HuH-7 (cell line): ENCODE measurements around the gene MSANTD2.
"Not testable (repeated sequence)": the region's sequence is repeated elsewhere in the genome, so short reads cannot be mapped to it uniquely, and the experiment has no call there.

Experiments
- DNase-seq: peaks from one replicate; pipeline ENCODE4 v3.0.0; 2011; ENCODE audit warnings: low spot score

MSANTD2 gene

DNA sequence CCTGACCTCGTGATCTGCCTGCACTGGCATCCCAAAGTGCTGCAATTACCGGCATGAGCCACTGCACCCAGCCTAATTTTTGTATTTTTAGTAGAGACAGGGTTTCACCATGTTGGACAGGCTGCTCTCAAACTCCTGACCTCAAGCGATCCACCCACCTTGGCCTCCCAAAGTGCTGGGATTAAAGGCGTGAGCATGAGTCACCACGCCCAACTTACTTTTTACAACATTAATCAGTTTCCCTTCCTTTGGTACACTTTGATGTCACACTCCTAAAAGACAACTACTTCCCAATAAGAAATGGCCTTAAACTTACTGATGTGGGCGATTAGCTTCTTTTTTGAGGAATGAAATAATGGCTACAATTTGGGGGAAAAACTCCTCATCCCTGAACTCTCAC is 29.2 kb downstream of the MSANTD2 start:
- not testable (repeated sequence) for DNase-seq

DNA sequence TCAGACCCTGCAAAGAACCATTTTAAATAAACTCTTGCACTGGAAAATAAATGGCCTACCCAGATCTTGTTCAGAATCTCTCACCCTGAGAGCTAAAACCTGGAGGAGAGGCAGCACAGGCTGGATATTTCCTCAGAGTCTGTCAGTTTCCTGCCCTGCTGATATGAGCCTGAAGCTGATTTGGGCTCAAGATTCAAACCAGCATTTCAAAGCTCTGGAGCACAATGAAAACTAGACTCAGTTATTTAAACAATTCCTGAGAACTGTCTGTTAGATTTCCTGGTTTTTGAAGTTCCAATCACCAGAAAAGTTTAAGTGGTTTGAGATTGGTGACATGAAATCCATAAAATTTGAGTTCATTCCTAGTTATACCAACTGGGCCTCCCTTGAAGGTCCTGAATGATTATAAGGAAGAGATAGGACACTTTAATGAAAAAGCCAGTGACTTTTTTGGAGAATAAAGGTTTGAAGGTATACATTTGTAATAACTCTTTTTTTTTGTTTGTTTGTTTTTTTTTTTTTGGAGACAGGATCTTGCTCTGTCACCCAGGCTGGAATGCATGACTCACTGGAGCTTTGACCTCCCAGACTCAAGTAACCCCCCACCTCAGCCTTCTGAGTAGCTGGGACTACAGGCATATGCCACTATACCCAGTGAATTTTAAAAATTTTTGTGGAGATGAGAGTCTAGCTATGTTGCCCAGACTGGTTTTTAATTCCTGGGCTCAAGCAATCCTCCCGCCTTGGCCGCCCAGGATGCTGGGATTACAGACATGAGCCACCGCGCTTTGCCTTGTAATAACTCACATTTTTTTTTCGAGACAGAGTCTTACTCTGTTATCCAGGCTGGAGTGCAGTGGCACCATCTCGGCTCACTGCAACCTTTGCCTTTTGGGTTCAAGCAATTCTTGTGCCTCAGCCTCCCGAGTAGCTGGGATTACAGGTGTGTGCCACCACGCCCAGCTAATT is 30.1 kb downstream of the MSANTD2 start:
- DNase-seq, result no peak

DNA sequence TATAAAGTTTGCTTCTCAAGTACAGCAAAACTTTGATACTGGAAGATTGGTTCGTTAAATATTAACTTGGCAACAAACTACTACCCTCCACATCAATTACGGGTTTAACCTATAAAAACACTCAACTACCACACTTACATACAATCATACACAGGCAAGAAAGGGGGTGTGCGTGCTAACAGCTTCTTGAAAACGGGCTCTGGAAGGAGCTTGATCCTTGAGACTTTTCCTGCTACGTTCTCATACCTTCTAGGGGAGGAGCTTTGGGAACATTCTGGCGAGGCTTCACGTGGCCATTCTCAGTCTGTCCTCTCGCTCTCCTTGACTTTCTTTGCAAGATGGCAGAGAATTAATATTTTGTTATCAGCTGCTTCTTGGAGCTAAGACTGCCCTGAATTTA is 31.3 kb downstream of the MSANTD2 start:
- DNase-seq, result no peak

DNA sequence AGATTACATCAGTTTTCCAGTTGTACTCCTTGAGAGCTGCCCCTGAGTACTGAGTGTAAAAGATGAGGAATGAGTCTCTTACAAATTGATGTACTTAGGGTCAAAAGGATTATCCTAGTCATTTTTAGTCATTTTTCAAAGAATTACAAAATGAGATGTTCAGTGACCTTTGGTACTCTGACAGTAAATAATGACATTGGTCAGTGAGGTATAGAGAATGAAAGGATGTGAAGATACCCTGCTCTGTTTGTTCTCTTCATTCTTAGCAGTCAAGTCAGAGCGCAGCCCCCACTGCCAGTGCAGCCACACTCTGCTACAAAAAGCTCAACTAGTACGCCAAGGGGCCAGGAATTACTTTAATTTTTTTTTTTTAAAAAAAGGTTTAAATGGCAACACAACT is 34.0 kb downstream of the MSANTD2 start:
- DNase-seq, result no peak

DNA sequence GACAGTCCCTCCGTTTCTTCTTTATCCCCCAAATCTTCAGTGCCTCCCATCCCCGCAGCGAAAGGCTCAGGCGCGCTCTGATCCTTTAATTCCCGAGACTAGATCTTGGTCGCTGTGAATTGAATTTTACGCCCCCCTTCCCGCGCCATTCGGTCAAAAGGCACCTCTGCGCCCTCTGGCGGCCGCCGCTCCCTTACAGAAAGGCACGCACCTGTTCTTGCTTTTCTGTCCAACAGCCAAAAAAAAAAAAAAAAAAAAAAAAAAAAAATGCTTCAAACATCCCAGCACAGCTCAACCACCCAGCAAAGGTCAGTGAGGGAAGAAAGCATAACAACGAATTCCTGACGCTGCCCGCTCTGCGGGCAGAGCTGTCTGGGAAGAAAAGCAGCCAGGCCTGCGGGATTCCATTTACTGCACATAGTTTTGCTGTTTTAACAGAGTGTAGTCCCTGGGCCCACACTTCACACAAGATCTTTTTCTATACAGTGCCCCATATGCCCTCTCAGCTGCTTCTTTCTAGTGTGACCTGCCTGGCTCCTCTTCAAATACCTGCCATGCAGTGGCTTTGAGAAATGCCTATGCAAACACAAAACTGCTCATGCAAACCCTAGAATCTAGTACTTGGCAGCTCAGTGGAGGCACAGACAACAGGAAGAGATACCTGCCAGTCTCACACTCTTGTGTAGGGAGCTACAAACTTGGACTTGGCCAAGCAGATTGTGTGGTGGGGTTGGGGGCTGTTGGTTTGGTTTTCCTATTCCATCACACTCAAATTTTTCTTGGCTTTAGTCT is 36.9 kb downstream of the MSANTD2 start:
- DNase-seq, result peak; percentile 64

DNA sequence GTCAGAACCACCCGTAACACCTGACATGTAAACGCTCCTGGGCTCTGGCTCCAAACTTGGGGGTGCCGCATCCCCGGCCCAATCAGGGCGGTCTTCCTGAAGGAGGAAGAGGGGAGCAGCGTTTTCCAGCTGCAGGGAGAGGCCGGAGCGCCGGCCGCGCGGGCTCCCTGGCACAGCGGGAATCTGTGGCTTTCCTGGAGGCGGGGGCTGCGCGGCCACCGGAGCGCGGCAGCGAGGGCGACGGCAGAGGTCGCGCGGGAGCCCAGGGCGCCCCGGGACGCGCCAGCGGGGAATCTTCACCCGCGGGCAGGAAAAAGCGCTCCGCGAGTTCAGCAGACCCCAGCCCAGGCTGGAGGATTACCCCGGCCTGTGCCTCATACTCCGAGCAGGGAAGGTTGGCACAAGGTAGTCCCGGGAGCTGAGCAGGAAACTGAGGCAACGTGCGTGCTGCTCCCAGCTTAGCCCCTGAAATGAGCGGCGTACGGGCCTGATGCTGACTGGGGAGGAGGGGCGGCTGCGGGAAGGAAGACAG is 37.5 kb downstream of the MSANTD2 start:
- DNase-seq, result no peak

DNA sequence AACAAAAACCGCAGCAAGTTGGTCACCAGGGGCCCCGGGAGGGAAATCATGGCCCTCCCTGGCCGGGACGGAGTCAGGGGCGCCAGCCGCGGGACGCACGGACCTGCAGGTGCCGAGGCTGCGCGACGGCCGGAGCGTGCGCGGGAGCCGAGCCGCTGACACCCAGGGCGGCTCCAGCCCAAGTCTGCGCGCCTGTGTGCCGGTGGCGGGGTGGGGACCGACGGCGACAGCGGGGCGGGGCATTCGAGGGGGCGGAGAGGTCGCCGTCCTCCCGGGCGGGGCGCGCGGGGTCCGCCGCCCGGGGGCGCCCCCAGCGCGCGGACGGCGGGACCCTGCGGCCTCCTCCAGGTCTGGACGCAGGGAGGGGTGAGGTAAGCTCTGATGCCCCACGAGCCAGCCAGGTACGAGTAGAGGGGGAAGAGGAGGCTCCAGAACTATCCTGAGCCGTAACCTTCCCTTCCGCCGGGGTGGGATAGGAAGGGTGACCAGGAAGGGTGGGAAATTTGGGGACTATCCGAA is 38.0 kb downstream of the MSANTD2 start, which contains the start of gene ESAM:
Gene ESAM (minus strand): TSS at position 186 of the 519 bp plus-strand sequence. CDS start 136 bp downstream, at position 50.
- DNase-seq, result peak; percentile 79

DNA sequence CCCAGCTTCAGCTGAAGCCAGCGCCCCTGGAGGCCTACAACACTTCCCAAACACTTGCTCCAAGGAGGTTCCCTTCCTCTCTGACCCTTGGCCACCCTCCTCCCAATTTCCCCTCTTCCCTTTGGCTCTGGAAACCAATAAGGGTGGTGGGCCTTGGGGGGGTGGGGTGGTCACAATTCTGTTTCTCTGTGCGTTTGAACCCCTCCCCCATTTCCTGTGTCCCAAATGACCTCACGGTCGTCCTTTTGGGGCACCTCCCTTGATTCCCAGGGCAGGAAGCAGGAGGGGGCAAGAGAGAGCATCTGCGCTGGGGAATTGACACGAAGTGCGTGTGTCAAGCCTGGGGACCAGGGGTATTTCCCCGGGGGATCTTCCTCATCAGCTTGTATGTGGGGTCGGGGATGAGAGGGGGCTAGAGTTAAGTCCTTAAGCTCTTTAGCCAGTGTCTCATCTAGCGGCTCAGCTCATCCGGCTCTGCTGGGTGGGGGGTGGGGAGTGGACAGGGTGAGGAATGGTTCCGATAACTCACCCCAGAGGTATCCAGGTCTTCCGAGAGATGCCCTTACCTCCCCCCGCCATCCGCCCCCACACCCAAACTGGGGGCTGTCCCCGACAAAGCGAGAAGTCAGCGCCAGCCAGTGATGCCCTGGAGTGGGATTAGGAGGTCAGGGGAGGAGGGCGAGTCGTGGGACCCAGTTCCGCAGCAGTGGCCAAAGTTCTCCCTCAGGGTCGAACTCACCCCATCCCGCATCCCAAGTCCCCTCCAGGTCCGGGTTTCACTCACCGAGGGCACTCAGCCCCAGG is 38.7 kb downstream of the MSANTD2 start:
- DNase-seq, result no peak

DNA sequence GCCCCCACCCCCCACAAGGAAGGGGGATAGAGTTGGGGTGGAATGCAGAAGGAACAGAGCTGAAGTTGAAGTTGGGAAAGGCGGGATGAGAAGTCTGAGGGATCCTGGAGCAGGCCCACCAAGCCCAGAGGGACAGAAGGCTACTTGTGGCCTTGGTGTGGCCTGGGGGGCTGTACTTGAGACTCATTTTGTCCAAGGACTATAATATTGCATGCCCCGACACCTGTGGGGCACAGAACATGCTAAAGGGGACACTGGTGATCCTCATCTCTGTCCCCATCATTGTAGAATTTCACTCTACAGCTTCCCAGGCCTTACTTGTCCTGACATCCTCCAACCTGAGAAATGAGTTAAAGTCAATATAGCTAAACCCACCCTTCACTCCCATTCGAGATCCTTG is 39.4 kb downstream of the MSANTD2 start:
- no peak for DNase-seq

DNA sequence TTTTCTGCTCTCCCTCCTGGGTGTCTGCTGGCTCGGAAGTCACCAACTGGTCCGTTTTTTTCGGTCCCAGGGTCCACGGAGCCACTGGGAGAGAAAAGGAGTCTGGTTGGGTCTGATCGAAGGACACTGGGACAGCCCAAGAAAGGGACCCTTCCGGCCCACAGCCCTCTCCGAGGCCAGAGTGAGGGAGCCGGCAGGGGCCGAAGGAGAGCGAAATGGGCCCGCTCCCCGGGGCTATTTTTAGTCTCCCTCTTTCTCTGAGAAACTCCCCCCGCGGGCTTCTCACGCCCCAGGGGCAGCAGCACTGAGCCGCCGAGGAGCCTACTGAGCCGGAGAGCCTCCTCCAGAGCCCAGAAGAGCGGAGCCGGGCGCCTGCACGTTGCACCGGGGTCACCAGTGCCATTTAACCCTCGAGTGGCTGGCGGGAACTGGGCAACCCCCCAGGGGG is 40.0 kb downstream of the MSANTD2 start:
- no peak for DNase-seq

DNA sequence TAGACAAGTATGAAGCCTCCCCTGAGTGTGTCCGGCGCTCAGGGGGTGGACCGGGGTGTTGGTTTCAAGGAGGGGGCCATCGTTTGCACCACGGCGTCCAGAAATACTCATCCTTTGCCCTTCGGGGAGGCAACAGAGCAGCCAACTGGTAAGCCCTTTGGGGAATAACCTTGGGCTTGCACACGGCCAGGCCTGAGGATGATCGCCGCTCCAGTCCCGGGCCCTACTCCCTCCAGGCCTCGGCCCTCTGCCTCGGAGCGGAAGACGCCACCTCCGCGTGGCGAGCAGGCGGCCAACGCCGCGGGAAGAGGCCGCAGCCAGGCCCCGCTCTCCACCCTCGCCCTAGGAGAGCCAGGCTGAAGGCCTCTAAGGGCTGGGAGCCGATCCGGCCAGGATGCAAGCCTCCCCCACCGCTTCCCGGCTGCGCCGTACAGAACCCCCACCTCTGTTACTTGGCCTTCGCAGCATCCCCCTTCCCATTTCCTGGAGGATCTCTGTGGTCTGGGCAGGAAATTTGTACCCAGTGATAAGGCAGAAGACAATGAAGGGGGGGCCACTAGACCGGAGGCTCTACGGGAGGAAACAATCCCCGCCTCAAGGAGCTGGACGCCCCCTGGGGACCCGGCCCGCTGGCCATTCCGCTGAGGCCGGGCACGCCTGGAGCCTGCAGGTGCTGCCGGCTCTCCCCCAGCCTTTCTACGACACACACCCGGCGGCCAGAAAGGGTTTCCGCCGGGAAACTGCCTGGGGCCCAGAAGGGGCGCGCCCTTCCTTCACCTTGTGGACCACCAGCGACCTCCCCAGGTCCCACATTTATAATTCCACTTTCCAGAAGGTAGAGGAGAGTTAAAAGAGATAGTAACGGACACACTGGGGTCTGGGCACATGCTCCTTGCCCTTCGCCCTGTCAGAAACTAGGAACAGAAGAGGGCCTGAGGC is 40.7 kb downstream of the MSANTD2 start:
- no peak for DNase-seq

DNA sequence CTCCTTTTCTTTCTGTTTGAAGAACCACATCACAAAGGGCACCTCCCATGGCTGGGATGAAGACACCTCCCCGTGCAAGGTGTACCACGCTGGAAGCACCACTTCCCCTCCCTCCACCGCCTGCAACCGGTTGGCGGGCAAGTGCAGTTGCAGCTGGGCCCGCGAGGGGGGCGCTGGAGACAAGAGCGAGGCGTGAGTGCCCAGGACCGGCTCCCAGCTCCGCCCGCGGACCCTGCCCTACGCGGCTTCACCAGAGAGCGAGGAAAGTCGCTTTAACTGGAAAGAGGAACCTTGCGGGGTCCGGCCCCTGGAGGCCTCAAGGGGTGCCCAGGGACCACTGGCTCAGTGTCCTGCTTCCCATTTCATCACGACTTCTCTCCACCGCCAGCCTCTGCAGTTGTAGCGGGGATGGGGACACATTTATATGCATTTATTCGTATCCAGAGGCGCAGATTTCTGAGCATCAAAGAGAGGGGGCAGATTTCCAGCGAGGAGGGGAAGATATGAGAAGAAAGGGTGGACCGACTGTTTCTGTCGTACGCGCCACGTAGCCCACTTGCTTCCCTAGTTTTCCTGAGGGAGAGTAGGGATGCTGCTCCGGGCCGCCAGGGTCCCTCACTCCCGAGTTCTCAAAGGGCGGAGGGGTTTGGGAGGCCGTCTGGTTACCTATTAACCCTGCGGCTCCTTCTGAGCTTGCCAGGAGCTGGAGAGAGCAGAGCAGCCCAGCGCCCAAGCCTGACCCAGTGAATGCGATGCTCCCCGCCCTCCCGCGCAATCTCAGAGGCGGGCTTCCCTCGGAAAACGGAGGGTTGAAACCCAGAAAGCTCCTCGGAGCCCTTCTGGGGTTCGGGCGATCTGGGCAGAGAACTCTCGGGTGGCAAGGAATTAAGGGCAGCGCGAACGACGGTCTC is 41.6 kb downstream of the MSANTD2 start:
- peak; percentile 92 for DNase-seq

DNA sequence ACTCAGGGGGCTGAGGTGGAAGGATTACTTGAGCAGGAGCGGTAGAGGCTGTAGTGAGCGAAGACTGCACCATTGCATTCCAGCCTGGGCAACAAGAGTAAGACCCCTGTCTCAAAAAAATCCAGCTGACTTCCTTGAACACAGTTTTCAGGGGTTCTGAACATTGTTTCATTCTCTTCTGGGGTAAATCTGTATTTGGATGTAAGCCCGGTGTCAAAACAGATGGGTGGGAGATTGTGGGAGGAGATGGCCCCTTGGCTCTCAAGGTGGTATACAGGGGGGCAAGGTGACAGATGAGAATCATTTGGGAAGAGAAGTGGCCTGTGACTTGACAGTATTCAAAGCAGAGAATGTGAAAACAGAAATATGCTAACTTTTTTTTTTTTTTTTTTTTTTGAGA is 42.9 kb downstream of the MSANTD2 start:
- DNase-seq, result no peak

DNA sequence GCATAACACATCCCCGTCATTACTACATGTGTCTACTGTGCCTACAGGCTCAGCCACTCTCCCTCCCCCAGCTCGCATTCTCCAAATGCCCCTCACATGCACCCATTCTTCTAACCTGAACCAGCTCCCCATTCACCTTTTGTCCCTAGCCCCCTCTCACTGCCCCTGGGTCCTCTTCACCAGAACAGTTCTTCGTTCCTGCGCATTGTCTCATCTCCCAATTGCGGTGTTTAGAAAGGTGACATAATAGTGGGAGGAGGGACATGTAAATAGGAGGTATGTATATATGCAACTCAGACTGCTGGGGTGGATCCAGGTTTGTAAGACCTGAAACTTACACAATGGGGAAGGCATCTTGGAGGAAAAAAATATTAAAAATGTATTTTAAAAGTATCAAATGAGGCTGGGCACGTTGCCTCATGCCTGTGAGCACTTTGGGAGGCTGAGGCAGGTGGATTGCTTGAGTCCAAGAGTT is 43.4 kb downstream of the MSANTD2 start:
- DNase-seq, result no peak

DNA sequence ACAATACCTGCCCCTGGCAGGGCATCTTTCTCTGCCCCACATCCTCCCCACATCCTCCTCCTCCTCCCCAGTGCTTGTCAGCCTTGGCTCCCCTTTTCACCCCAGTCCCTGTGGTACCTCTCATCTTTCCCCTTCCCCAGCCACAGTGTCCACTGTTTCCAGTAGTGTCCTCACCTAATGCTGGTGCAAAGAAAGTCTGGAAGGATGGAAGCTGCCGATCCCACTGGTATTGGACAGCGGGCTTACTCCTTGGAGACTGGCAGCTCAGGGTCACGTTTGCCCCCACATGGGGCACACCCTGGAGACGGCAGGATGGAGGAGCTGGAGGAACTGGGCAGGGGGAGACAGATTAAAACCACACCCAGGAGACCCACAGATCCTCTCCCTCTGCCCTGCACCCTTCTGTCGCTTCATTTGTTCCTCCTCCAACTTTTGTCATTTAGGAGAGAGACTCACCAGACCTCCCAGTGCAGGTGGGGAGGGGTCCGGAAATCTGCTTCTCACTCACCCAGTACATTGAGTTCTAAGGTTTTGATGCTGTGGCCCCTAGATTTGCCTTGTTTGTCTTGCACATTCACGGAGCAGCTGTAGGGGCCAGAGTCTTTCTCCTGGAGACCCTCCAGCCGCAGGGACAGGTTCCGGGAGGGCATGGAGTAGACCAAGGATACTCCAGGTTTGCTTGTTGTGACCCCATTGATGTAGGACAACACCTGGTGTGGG is 44.0 kb downstream of the MSANTD2 start:
- no peak for DNase-seq

DNA sequence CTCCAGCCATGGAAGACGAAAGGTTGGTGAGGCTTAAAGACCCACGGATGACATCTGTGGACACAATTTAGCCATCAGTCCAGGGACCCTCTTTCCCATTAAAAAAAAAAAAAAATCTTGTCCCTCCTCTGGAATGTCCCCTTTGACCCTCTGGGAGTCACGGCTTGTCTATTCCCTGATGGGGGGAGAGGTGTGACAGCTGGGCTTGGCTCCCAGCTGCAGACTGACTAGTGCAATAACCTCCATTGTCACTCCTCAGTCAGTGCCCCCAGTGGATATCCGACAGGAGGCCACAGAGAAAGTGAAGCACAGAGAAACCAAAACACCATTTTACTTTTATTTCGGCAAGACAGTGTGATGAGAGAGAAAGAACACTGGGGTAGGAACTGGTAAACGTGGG is 45.5 kb downstream of the MSANTD2 start:
- DNase-seq, result no peak

DNA sequence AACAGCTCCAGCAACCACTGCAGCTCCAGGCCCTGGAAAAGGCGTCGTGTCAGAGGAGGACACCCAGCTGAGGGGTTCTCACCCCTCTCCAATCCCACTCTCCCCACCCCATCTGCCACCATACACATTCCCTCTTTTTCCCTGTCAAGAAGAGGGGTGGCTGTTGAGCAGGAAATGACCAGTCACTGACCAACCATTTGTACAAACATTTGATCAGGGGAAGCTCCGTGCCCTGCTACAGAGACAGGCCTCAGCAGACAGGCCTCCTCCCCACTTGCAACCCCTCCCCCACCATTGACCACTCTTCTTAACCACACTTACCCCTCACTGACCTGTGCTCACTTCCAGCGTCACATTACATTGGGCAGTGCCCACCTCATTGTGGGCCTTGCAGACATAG is 45.9 kb downstream of the MSANTD2 start:
- DNase-seq, result no peak

DNA sequence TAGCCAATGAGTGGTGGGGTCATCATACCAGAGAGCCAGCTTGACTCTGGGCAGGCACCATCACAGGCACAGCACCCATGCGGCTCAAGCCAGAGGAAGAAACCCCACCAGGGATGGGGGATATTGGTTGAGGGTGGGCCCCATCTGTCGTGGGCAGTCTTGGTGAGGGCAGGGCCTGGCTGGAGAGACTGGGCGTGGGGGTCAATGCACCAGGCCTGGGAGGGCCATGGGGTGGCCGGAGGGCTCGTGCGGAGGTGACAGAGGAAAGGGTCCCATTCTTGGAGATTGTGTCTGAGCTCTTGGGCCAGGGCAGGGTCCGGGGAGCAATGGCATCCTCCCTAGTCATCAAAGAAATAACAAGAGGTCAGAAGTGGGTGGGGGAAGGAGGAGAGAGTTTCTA is 46.6 kb downstream of the MSANTD2 start:
- no peak for DNase-seq

DNA sequence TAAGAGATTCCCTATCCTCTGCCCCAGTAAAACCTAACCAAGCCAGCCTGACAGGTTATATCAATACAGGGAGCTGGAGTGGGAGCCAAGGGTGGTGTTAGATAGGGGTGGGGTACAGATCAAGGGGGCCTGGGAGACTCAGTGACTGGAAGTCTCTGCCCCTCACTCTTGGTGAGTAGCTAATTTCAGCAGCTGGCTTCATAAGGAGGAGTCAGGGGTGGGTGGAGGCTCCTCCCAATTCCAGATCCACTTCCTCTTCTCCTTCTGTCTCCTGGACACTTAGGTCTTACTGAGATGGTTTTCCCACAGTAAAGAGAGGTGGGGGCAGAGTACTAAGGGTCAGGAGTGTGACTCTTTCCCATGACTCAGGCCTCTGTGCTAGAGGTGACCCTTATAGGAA is 47.0 kb downstream of the MSANTD2 start:
- DNase-seq, result no peak
